Choroid plexus epithelial cell (primary cell): ENCODE measurements around the gene HOXA11.
A peak's percentile ranks its signal among the peaks of the same experiment; 100 is the strongest.

ENCODE experiments used
- DNase-seq: peaks from one replicate; pipeline ENCODE4 v3.0.0-alpha.2; 2010; ENCODE audit warnings: low read depth
- H3K4me3 ChIP-seq: 2 replicates; pipeline ENCODE4 v1.5.1; 2011; ENCODE audit warnings: low read depth, mild to moderate bottlenecking, control low read depth, low read length, moderate library complexity
- CTCF ChIP-seq: conservative IDR thresholded peaks from 2 replicates; pipeline ENCODE4 v1.5.1; 2011; ENCODE audit warnings: low read depth, mild to moderate bottlenecking, control low read depth, inconsistent platforms, low read length, moderate library complexity

Gene HOXA11

GRCh38 chr7:27187475-27188385 lies 2.7 kb upstream of the HOXA11 start:
- no peak overlapping the region for H3K4me3 ChIP-seq
- DNase-seq, result no peak
- no peak for TF ChIP-seq CTCF

- no peak overlapping the region for H3K4me3 ChIP-seq
- DNase-seq, result no peak
These were observed 1.8 kb upstream of the HOXA11 start for GRCh38 chr7:27186668-27187474.

GRCh38 chr7:27185854-27186667 lies 1.0 kb upstream of the HOXA11 start:
- no peak for DNase-seq
- H3K4me3 ChIP-seq, result no peak overlapping the region
- TF ChIP-seq CTCF, result no peak

More at GRCh38 chr7:27186668-27187474, 1.8 kb upstream of the HOXA11 start:
- TF ChIP-seq CTCF, result no peak

GRCh38 chr7:27184337-27185012 lies 557 bp downstream of the HOXA11 start:
- H3K4me3 ChIP-seq, result peak overlapping the region; percentile 14
- no peak for TF ChIP-seq CTCF
- peak; percentile 13 for DNase-seq

- no peak for DNase-seq
- peak overlapping the region; percentile 14 for H3K4me3 ChIP-seq
- TF ChIP-seq CTCF, result no peak
These were observed 1.2 kb downstream of the HOXA11 start for GRCh38 chr7:27183682-27184336.
